HUES6 (cell line): ENCODE data around the gene SLC3A2.
A peak's percentile ranks its signal among the peaks of the same experiment; 100 is the strongest.
"Not testable (repeated sequence)": the region's sequence is repeated elsewhere in the genome, so short reads cannot be mapped to it uniquely, and the experiment has no call there.

ENCODE experiments used
- H3K27ac ChIP-seq: 2 replicates; pipeline ENCODE4 v1.7.0; 2013; ENCODE audit warnings: low read depth, mild to moderate bottlenecking, low read length, inconsistent platforms
- H3K27me3 ChIP-seq: 2 replicates; pipeline ENCODE4 v1.6.1; 2013; ENCODE audit warnings: low read length; ENCODE audit not compliant: control insufficient read depth, insufficient read depth
- H3K36me3 ChIP-seq: 2 replicates; pipeline ENCODE4 v1.6.1; 2013; ENCODE audit warnings: low read length; ENCODE audit not compliant: control insufficient read depth, insufficient read depth
- H3K4me1 ChIP-seq: 2 replicates; pipeline ENCODE4 v1.6.1; 2013; ENCODE audit warnings: low read length; ENCODE audit not compliant: control insufficient read depth, insufficient read depth
- H3K4me3 ChIP-seq: 2 replicates; pipeline ENCODE4 v1.5.1; 2013; ENCODE audit warnings: low read depth, low read length
- H3K9ac ChIP-seq: one replicate; pipeline ENCODE4 v1.6.1; 2013; ENCODE audit warnings: mild to moderate bottlenecking, low read length
- H3K9me3 ChIP-seq: 2 replicates; pipeline ENCODE4 v1.6.1; 2013; ENCODE audit warnings: low read depth, low read length; ENCODE audit not compliant: control insufficient read depth, insufficient read depth

SLC3A2 gene

DNA sequence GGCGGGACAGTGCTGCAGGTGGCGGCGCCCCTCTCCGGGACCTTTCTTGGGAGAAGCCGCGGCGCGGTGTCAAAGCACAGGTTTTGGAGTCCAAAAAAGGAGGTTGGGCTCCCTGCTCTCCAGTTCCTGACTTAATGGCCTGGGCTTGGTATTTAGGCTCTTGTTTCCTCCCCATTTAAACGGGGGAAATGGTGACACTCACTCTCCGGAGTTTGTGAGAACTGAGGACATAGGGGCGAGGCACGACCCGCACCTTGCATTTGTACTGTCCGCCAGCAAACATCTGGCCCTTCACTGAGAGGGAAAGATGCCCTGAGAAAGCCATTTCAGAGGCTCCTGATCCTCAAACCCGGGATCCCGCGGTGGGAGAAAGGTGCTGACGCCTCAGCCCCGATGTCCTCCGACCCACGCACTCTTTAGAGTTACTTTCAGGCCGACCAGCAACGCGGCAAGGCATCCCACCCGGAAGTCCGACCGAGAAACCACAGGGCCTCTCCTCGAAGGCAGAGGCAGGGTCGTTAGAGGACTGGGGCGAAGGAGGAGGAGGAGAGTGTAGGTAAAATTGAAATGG is 38.4 kb upstream of the SLC3A2 start:
- Histone ChIP-seq H3K4me1 (peaks cover 6% of the 10 kb centered on the region; the same call in 1 of the 2 replicates), H3K9me3 (no peaks in the 10 kb centered on the region; the same call in 1 of the 2 replicates), H3K27ac (peak overlapping the region; percentile 99), H3K27me3 (no peaks in the 10 kb centered on the region), H3K4me3 (peak overlapping the region; percentile 55), H3K36me3 (peaks cover 5% of the 10 kb centered on the region), H3K9ac (peak overlapping the region; percentile 96)

GRCh38 chr11:62842891-62843290 is 37.8 kb upstream of the SLC3A2 start:
- not testable (repeated sequence) for H3K9me3 ChIP-seq, H3K4me1 ChIP-seq, H3K36me3 ChIP-seq, H3K27me3 ChIP-seq
- Histone ChIP-seq H3K4me3 (peak overlapping the region; percentile 55), H3K27ac (peak overlapping the region; percentile 99; the same call in 1 of the 2 replicates), H3K9ac (peak overlapping the region; percentile 96)

GRCh38 chr11:62843466-62843865 is 37.2 kb upstream of the SLC3A2 start:
- no peaks in the 10 kb centered on the region for H3K36me3 ChIP-seq
- H3K27me3 ChIP-seq = no peaks in the 10 kb centered on the region
- H3K9me3 ChIP-seq = no peaks in the 10 kb centered on the region; the same call in 1 of the 2 replicates
- peak overlapping the region; percentile 10 for H3K9ac ChIP-seq
- H3K4me1 ChIP-seq = peaks cover 6% of the 10 kb centered on the region; the same call in 1 of the 2 replicates
- H3K27ac ChIP-seq = no peak overlapping the region
- no peak overlapping the region for H3K4me3 ChIP-seq

- Histone ChIP-seq H3K4me1 (peaks cover 6% of the 10 kb centered on the region; the same call in 1 of the 2 replicates), H3K36me3 (no peaks in the 10 kb centered on the region), H3K4me3 (no peak overlapping the region), H3K9me3 (no peaks in the 10 kb centered on the region; the same call in 1 of the 2 replicates), H3K27me3 (no peaks in the 10 kb centered on the region), H3K9ac (no peak overlapping the region), H3K27ac (no peak overlapping the region)
Observed at GRCh38 chr11:62844154-62844553, 36.5 kb upstream of the SLC3A2 start.

GRCh38 chr11:62846177-62846576 is 34.5 kb upstream of the SLC3A2 start:
- Histone ChIP-seq H3K4me3 (no peak overlapping the region), H3K36me3 (no peaks in the 10 kb centered on the region), H3K27ac (no peak overlapping the region), H3K9me3 (no peaks in the 10 kb centered on the region; the same call in 1 of the 2 replicates), H3K27me3 (no peaks in the 10 kb centered on the region), H3K9ac (no peak overlapping the region), H3K4me1 (peaks cover 6% of the 10 kb centered on the region; the same call in 1 of the 2 replicates)

DNA sequence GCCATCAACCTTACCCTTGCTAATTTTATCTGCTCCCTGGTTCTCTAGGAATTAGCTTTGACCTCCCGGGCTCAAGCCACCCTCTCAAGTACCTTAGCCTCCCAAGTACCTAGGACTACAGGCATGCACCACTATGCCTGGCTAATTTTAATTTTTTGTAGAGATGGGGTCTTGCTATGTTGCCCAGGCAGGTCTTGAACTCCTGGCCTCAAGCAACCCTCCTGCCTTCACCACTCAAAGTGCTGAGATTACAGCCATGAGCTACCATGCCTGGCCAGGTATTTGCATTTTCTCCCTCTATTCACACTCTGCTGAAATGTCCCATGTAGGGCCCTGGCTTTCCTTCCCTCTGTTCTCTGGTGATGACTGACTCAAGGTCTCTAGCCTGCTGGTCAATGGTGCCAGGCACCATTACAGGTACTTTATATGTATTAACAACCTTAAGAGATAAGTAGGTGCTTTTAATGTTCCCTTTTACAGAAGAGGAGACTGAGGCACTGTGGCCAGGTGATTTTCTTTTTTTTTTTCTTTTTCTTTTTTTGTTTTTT is 32.9 kb upstream of the SLC3A2 start:
- peaks cover 13% of the 10 kb centered on the region for H3K36me3 ChIP-seq
- peaks cover 5% of the 10 kb centered on the region; the same call in 1 of the 2 replicates for H3K4me1 ChIP-seq
- H3K9me3 ChIP-seq = no peaks in the 10 kb centered on the region; the same call in 1 of the 2 replicates
- no peak overlapping the region for H3K9ac ChIP-seq
- H3K27ac ChIP-seq = no peak overlapping the region
- no peak overlapping the region for H3K4me3 ChIP-seq
- H3K27me3 ChIP-seq = no peaks in the 10 kb centered on the region

- no peaks in the 10 kb centered on the region for H3K27me3 ChIP-seq
- peaks cover 10% of the 10 kb centered on the region for H3K4me1 ChIP-seq
- no peaks in the 10 kb centered on the region; the same call in 1 of the 2 replicates for H3K9me3 ChIP-seq
- H3K4me3 ChIP-seq = 0 out of 2 replicates have a peak overlapping the region, but pooled peaks have one; percentile 30
- no peak overlapping the region for H3K9ac ChIP-seq
- H3K27ac ChIP-seq = no peak overlapping the region
- peaks cover 41% of the 10 kb centered on the region for H3K36me3 ChIP-seq
Observed at GRCh38 chr11:62850911-62851806, 29.5 kb upstream of the SLC3A2 start.

GRCh38 chr11:62851807-62852522 is 28.7 kb upstream of the SLC3A2 start:
- no peaks in the 10 kb centered on the region for H3K27me3 ChIP-seq
- no peak overlapping the region for H3K27ac ChIP-seq
- peaks cover 10% of the 10 kb centered on the region for H3K4me1 ChIP-seq
- H3K9ac ChIP-seq = peak overlapping the region; percentile 1
- H3K4me3 ChIP-seq = peak overlapping the region; percentile 30
- H3K9me3 ChIP-seq = no peaks in the 10 kb centered on the region; the same call in 1 of the 2 replicates
- H3K36me3 ChIP-seq = peaks cover 41% of the 10 kb centered on the region

DNA sequence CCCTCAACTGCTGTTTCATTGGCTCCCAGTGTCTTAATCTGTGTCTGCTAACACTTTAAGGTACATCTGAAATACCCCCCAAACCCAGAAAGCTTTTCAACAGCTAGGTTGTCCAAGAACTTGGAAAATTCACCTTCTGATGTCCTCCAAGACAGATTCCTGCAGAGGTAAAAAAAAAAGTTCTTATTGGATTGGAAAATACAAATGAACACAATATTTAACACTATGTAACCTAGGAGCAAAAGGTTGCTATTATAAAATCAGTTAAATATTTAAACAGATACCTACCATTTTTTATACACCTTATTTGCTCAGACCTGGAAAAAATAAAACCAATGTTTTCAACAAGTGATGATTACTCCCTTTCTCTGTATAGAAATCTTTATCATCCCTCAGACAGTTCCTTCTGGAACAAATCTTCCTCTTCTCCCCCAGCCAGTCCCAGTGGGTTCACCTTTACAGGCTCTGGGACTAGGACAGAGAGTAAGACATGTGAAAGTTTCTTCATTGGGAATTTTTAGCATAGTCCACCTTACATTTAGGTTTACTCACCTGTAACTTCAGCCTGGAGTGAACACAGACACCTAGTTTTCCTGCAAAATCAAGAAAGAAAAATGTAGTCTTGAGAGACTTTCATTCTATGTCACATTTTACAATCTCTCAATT is 28.0 kb upstream of the SLC3A2 start:
- Histone ChIP-seq H3K9me3 (no peaks in the 10 kb centered on the region), H3K4me1 (peaks cover 10% of the 10 kb centered on the region), H3K27ac (no peak overlapping the region), H3K27me3 (no peaks in the 10 kb centered on the region), H3K9ac (peak overlapping the region; percentile 98), H3K4me3 (peak overlapping the region; percentile 81), H3K36me3 (peaks cover 41% of the 10 kb centered on the region)

- Histone ChIP-seq H3K27me3 (no peaks in the 10 kb centered on the region), H3K27ac (peak overlapping the region; percentile 92), H3K36me3 (peaks cover 41% of the 10 kb centered on the region), H3K4me1 (peaks cover 10% of the 10 kb centered on the region), H3K4me3 (peak overlapping the region; percentile 81), H3K9me3 (no peaks in the 10 kb centered on the region), H3K9ac (peak overlapping the region; percentile 98)
Observed at GRCh38 chr11:62853279-62853965, 27.3 kb upstream of the SLC3A2 start.
